ENCODE measurements around the gene RGS10.
A peak's percentile ranks its signal among the peaks of the same experiment; 100 is the strongest.

DNA sequence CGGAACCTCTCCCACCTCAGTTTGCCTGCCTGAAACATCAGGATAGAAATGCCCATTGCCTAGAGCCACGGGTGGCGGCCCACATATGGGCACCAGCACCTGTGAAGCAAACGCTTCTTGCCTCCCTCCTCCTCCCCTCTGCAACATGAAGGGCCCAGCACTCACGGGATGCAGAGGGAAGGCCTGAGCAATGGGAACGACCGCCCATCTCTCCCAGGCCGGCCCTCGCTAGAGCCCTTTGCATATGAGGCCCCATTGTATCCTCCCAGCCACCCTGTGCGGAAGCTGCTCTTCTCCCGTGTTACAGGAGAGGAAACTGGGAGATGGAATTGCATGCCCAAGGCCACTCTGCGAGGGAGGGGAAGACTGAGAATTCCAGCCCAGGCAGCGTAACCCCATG is 88.2 kb downstream of the RGS10 start:
- TF ChIP-seq, protein P1, sequence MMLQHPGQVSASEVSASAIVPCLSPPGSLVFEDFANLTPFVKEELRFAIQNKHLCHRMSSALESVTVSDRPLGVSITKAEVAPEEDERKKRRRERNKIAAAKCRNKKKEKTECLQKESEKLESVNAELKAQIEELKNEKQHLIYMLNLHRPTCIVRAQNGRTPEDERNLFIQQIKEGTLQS (IDR thresholded peaks at IDR 0.05; ENCODE audit: borderline replicate concordance, extremely low read depth, low read depth, low read length), result no peak
- TF ChIP-seq RAD21 (IDR thresholded peaks at IDR 0.05; ENCODE audit: insufficient read depth, low read depth, low read length), result no peak
- no peak for TF ChIP-seq POLR2AphosphoS5 (IDR thresholded peaks at IDR 0.05; ENCODE audit: low read length)
- TF ChIP-seq BHLHE40 (IDR thresholded peaks at IDR 0.05; ENCODE audit: borderline replicate concordance in 1 of 2, low read depth in 2 of 2, low read length in 1 of 2), result no peak
- TF ChIP-seq, protein P2, sequence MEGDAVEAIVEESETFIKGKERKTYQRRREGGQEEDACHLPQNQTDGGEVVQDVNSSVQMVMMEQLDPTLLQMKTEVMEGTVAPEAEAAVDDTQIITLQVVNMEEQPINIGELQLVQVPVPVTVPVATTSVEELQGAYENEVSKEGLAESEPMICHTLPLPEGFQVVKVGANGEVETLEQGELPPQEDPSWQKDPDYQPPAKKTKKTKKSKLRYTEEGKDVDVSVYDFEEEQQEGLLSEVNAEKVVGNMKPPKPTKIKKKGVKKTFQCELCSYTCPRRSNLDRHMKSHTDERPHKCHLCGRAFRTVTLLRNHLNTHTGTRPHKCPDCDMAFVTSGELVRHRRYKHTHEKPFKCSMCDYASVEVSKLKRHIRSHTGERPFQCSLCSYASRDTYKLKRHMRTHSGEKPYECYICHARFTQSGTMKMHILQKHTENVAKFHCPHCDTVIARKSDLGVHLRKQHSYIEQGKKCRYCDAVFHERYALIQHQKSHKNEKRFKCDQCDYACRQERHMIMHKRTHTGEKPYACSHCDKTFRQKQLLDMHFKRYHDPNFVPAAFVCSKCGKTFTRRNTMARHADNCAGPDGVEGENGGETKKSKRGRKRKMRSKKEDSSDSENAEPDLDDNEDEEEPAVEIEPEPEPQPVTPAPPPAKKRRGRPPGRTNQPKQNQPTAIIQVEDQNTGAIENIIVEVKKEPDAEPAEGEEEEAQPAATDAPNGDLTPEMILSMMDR (IDR thresholded peaks at IDR 0.05 in 2 of 3, conservative IDR thresholded peaks at IDR 0.05 in 1 of 3; ENCODE audit: control insufficient read depth in 2 of 3, extremely low read depth in 1 of 3, insufficient read depth in 1 of 3, low read depth in 3 of 3, low read length in 3 of 3), result no peak
- TF ChIP-seq, protein P3, sequence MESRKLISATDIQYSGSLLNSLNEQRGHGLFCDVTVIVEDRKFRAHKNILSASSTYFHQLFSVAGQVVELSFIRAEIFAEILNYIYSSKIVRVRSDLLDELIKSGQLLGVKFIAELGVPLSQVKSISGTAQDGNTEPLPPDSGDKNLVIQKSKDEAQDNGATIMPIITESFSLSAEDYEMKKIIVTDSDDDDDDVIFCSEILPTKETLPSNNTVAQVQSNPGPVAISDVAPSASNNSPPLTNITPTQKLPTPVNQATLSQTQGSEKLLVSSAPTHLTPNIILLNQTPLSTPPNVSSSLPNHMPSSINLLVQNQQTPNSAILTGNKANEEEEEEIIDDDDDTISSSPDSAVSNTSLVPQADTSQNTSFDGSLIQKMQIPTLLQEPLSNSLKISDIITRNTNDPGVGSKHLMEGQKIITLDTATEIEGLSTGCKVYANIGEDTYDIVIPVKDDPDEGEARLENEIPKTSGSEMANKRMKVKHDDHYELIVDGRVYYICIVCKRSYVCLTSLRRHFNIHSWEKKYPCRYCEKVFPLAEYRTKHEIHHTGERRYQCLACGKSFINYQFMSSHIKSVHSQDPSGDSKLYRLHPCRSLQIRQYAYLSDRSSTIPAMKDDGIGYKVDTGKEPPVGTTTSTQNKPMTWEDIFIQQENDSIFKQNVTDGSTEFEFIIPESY (IDR thresholded peaks at IDR 0.05), result no peak
- 0 out of 2 replicates have a peak, but pooled peaks have one; percentile 19 for TF ChIP-seq POLR2A (IDR thresholded peaks at IDR 0.05; ENCODE audit: low read depth, low read length)
